ENCODE results near the gene SREBF2. TPM values are rescaled to one million over a fixed set of nuclear protein-coding genes. Genes with fewer than 3 reads are reported as not detected.
A peak's percentile ranks its signal among the peaks of the same experiment; 100 is the strongest.

The SREBF2 gene
- total and polyA plus RNA-seq, 9 of the 15 experiments (the other 6 are each of a cell fraction or from before 2014, with no cell fraction given), result 1.1 to 84.2 (median 26.9) TPM

DNA sequence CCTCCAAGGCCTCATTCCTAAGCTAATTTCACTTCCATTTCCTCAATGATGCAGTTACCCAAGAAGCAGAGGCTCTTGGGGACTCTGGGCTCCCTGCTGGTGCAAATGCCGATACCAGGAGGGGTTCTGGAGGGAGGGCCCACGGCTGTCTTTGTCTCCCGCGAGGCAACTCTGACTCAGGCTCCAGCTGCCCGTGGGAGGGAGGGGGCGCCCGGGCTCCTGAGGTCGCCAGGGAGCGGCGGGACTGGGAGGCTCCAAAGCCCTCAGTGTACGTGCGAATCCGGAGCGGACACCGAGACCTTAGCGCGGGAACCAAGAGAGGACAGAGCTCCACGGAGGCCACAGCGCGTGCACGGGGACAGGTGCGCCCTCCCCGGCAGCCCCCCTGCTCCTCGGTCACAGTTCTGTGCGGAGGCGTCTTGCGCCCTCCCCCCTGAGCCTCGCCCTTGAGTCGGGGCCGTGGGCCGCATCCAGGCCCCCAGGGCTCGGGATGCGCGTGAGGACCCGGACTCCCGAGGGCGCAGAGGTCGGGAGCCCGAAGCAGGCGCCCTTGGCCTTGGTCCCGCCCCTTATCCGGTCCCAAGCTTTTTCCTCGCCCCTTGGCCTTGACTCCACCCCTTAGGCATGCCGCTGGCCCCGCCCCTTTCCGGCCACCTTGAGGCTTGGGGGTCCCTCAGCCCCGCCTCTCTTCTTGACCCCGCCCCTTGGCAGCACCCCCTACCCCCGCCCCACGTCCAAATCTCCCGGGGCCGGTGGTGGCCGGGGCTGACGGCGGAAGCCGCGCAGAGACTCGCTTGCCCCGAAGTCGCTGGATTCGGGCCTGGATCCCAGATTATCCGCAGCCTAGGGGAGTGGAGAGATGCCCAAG, 86.7 kb downstream of the SREBF2 start (continued):
- TF ChIP-seq CBFB (CRISPR knock-in tag; IDR thresholded peaks at IDR 0.05) (no peak), NR2F6 (CRISPR knock-in tag; IDR thresholded peaks at IDR 0.05) (no peak), POLR2B (IDR thresholded peaks at IDR 0.05; ENCODE audit: low read depth, partially characterized antibody) (no peak)

DNA sequence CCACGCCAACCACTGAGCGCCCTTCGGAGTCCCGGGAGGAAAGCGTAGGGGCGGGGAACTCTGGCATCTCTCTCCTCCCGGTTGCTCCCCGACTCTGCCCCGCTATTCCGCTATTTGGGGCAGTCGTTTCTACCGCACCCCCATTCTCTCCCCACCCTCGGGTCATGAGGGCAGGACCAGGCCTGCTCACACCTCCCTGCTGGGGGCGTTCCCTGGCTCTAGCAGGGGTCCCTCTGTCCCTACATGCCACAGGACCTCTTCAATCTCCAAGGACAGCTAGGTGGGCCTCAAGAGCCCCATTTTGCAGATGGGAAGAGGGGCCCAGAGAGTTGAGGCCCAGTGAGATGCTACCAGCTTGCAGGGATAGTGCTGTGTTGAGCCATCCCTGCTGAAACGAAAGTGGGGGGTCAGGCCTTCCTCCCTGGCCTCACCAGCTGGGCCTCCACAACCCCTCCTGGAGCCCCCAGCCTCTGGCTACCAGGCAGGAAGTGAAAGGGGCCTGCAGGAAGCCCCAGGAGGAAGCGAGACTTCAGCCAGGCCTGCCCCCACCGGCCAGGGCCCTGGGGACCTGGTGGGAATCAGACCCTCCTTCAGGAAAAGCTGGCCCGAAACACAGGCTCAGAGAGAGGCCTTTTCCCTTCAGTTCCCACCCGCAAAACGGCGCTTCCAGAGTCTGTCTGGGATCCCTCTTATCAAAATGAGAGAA, 87.5 kb downstream of the SREBF2 start:
- WGBS (ENCODE audit: insufficient coverage, low coverage, missing lambda C conversion rate), result 65% methylated on average over 5 of the region's 21 CpGs
- Histone ChIP-seq H3K9me3 (replicated peaks; ENCODE audit: control insufficient read depth, insufficient read depth, low read depth, low read length) (no peaks in the 10 kb centered on the region), H3K79me2 (ENCODE audit: control insufficient read depth, insufficient read depth, low read length) (no peaks in the 10 kb centered on the region), H3K4me1 (replicated peaks in 1 of 2; ENCODE audit: control insufficient read depth in 2 of 2, insufficient read depth in 2 of 2, low read length in 2 of 2) (peaks cover 6 to 35% of the 10 kb centered on the region in 2 experiments; a peak in 3 of 5 replicates), H3K27me3 (ENCODE audit: control insufficient read depth in 2 of 2, insufficient read depth in 2 of 2, low read length in 2 of 2) (0 out of 5 replicates have a peak, but pooled peaks cover 0 to 4% of the 10 kb centered on the region in 2 experiments), H3K9ac (ENCODE audit: insufficient read depth in 1 of 2, low read depth in 2 of 2, low read length in 2 of 2) (no peak overlapping the region), H3K36me3 (ENCODE audit: control insufficient read depth, insufficient read depth, low read length) (no peaks in the 10 kb centered on the region), H4K20me1 (replicated peaks; ENCODE audit: control insufficient read depth, insufficient read depth, low read length) (no peaks in the 10 kb centered on the region; the same call in 1 of the 2 replicates), H2AFZ (ENCODE audit: low read depth, low read length) (no peak overlapping the region), H3K9me1 (ENCODE audit: control insufficient read depth, insufficient read depth, low read length) (no peaks in the 10 kb centered on the region), H3K4me2 (ENCODE audit: insufficient read depth, low read length) (no peak overlapping the region), H3K4me3 (no peak overlapping the region), H3K27ac (ENCODE audit: extremely low read depth, low read depth, low read length) (no peak overlapping the region)
- BruUV-seq (replicated peaks), result no TSS peak
- intact Hi-C loops (cut with micrococcal nuclease) (no loop called here), in situ Hi-C loops (cut with MboI) (no loop called here)
- DNase-seq (ENCODE audit: extremely low read depth in 1 of 4, low spot score in 3 of 4) (no peak), FAIRE-seq (no peak), ATAC-seq (no peak)
- ChIA-PET CTCF (ENCODE audit: low intra/inter-chr PET ratio) (no interaction called here), POLR2A (no interaction called here)
- no peak for TF ChIP-seq NFIC (IDR thresholded peaks at IDR 0.05)
- no peak for TF ChIP-seq THRAP3 (IDR thresholded peaks at IDR 0.05; ENCODE audit: borderline replicate concordance)
- TF ChIP-seq MEF2A (IDR thresholded peaks at IDR 0.05; ENCODE audit: control insufficient read depth, low read depth, low read length), result no peak
- TF ChIP-seq ZBTB33 (CRISPR knock-in tag; IDR thresholded peaks at IDR 0.05), result 0 out of 2 replicates have a peak, but pooled peaks have one; percentile 46
